IMR-90 (cell line): ENCODE measurements around the gene TAB2. TPM values are rescaled to one million over a fixed set of nuclear protein-coding genes. Genes with fewer than 3 reads are reported as not detected.

Experiments used
- ATAC-seq: fragments of 200-7000 bp; cut with Tn5 transposase; 2 replicates; pipeline ENCODE4 v1.9.1; 2020; ENCODE audit warnings: low read depth, mild to moderate bottlenecking, moderate library complexity
- BruUV-seq: library from RNA; stranded (reverse); fragments of 400-500 nt; replicated peaks from 2 replicates; lab custom pipeline; 2021; lab: Mats Ljungman, UMichigan
- CTCF ChIA-PET: fragments of 300-600 bp; formaldehyde crosslinking; extraction: SDS; loops from one replicate; lab custom pipeline; 2021; ENCODE audit warnings: antibody characterized with exemption; lab: Yijun Ruan, JAX
- POLR2A ChIA-PET: fragments of 300-600 bp; sonication (Branson Sonifier 250); formaldehyde crosslinking; loops from one replicate; lab custom pipeline; 2022; ENCODE audit warnings: antibody characterized with exemption; ENCODE audit not compliant: unreplicated experiment; lab: Charles Lee
- DNase-seq: peaks from one replicate; pipeline ENCODE4 v3.0.0; 2013
- H2AFZ ChIP-seq: replicated peaks from 2 replicates; pipeline ENCODE3; 2013; ENCODE audit warnings: low read length, mild to moderate bottlenecking; ENCODE audit not compliant: poor library complexity
- H2AK5ac ChIP-seq: 2 replicates; pipeline ENCODE4 v1.6.1; 2013; ENCODE audit warnings: low read depth, low read length, inconsistent platforms
- H2AK9ac ChIP-seq: replicated peaks from 2 replicates; pipeline ENCODE3; 2013; ENCODE audit warnings: mild to moderate bottlenecking, low read depth, low read length, moderate library complexity; ENCODE audit not compliant: poor library complexity
- H2BK120ac ChIP-seq: 2 replicates; pipeline ENCODE4 v1.6.1; 2013; ENCODE audit warnings: low read depth, low read length, inconsistent platforms
- H2BK15ac ChIP-seq: 3 replicates; pipeline ENCODE4 v1.6.1; 2013; ENCODE audit warnings: low read depth, low read length, inconsistent platforms
- H2BK20ac ChIP-seq: 2 replicates; pipeline ENCODE4 v1.6.1; 2013; ENCODE audit warnings: low read depth, mild to moderate bottlenecking, inconsistent platforms, low read length, moderate library complexity
- H2BK5ac ChIP-seq: 2 replicates; pipeline ENCODE4 v1.6.1; 2013; ENCODE audit warnings: mild to moderate bottlenecking, low read depth, low read length, inconsistent platforms; ENCODE audit not compliant: poor library complexity, severe bottlenecking
- H3K14ac ChIP-seq: replicated peaks from 2 replicates; pipeline ENCODE4 v1.6.1; 2013; ENCODE audit warnings: low read depth, low read length, inconsistent platforms
- H3K18ac ChIP-seq: 2 replicates; pipeline ENCODE4 v1.6.1; 2013; ENCODE audit warnings: low read depth, low read length, control low read depth
- H3K23ac ChIP-seq: 2 replicates; pipeline ENCODE4 v1.6.1; 2013; ENCODE audit warnings: low read depth, low read length, inconsistent platforms
- H3K27ac ChIP-seq: 2 replicates; pipeline ENCODE4 v1.5.1; 2013; ENCODE audit warnings: mild to moderate bottlenecking, control low read depth, low read length; ENCODE audit not compliant: insufficient read depth
- H3K27me3 ChIP-seq: 2 replicates; pipeline ENCODE4 v1.6.1; 2013; ENCODE audit warnings: low read length; ENCODE audit not compliant: control insufficient read depth, insufficient read depth
- H3K36me3 ChIP-seq: 2 replicates; pipeline ENCODE4 v1.6.1; 2013; ENCODE audit warnings: low read length, mixed read lengths; ENCODE audit not compliant: control insufficient read depth, insufficient read depth
- H3K4ac ChIP-seq: 2 replicates; pipeline ENCODE4 v1.6.1; 2013; ENCODE audit warnings: low read depth, low read length, inconsistent platforms
- H3K4me1 ChIP-seq: 2 replicates; pipeline ENCODE4 v1.6.1; 2013; ENCODE audit warnings: low read length, mixed read lengths; ENCODE audit not compliant: control insufficient read depth, insufficient read depth
- H3K4me2 ChIP-seq: 2 replicates; pipeline ENCODE4 v1.6.1; 2013; ENCODE audit warnings: low read depth, mild to moderate bottlenecking, control low read depth, low read length, moderate library complexity
- H3K4me3 ChIP-seq: 2 replicates; pipeline ENCODE4 v1.5.1; 2013; ENCODE audit warnings: low read depth, mild to moderate bottlenecking, control low read depth, low read length, moderate library complexity; ENCODE audit not compliant: insufficient read depth
- H3K56ac ChIP-seq: 2 replicates; pipeline ENCODE4 v1.6.1; 2013; ENCODE audit warnings: low read length, inconsistent platforms; ENCODE audit not compliant: insufficient read depth; ENCODE audit errors: extremely low read depth
- H3K79me1 ChIP-seq, 2 experiments: 2 replicates each; pipeline ENCODE4 v1.6.1; 2013; ENCODE audit warnings: low read length in 2 of 2, inconsistent platforms in 1 of 2, low read depth in 1 of 2
- H3K9ac ChIP-seq: 2 replicates; pipeline ENCODE4 v1.6.1; 2013; ENCODE audit warnings: low read depth, low read length, control low read depth
- H3K9me1 ChIP-seq: 2 replicates; pipeline ENCODE4 v1.6.1; 2013; ENCODE audit warnings: low read length, inconsistent platforms; ENCODE audit not compliant: insufficient read depth
- H3K9me3 ChIP-seq: 2 replicates; pipeline ENCODE4 v1.6.1; 2013; ENCODE audit warnings: low read length; ENCODE audit not compliant: control insufficient read depth, insufficient read depth
- H4K20me1 ChIP-seq: 2 replicates; pipeline ENCODE4 v1.6.1; 2013; ENCODE audit warnings: low read length, inconsistent platforms; ENCODE audit not compliant: insufficient read depth
- H4K5ac ChIP-seq: 2 replicates; pipeline ENCODE4 v1.6.1; 2013; ENCODE audit warnings: mild to moderate bottlenecking, low read depth, low read length, control low read depth
- H4K8ac ChIP-seq, 2 experiments: 2 replicates each; pipeline ENCODE4 v1.6.1; 2013; ENCODE audit warnings: low read depth in 2 of 2, low read length in 2 of 2, control low read depth in 1 of 2, inconsistent platforms in 1 of 2
- H4K91ac ChIP-seq: 2 replicates; pipeline ENCODE4 v1.6.1; 2013; ENCODE audit warnings: low read depth, low read length, inconsistent platforms; ENCODE audit not compliant: insufficient read depth
- ELK1 ChIP-seq: fragments of 150-350 bp; IDR thresholded peaks from 2 replicates; pipeline ENCODE4 v1.6.1; 2016; ENCODE audit warnings: low read depth, mild to moderate bottlenecking, low read length, moderate library complexity, borderline replicate concordance
- MAFK ChIP-seq: IDR thresholded peaks from 2 replicates; pipeline ENCODE4 v1.6.1; 2012; ENCODE audit warnings: low read depth, low read length, improper control_type of control experiment
- MAZ ChIP-seq: IDR thresholded peaks from 2 replicates; pipeline ENCODE4 v1.6.1; 2012; ENCODE audit warnings: low read depth, mild to moderate bottlenecking, low read length, improper control_type of control experiment, moderate library complexity, borderline replicate concordance
- MXI1 ChIP-seq: IDR thresholded peaks from 2 replicates; pipeline ENCODE4 v1.6.1; 2012; ENCODE audit warnings: low read depth, mild to moderate bottlenecking, low read length, moderate library complexity, borderline replicate concordance
- NFE2L2 ChIP-seq: fragments of 150-350 bp; IDR thresholded peaks from 2 replicates; pipeline ENCODE4 v1.6.1; 2016; ENCODE audit warnings: low read depth, mild to moderate bottlenecking, low read length
- POLR2A ChIP-seq: IDR thresholded peaks from 2 replicates; pipeline ENCODE4 v1.6.1; 2012; ENCODE audit warnings: mild to moderate bottlenecking, low read depth, low read length
- RCOR1 ChIP-seq: IDR thresholded peaks from 2 replicates; pipeline ENCODE4 v1.6.1; 2012; ENCODE audit warnings: mild to moderate bottlenecking, low read length, improper control_type of control experiment; ENCODE audit not compliant: insufficient replicate concordance
- RFX5 ChIP-seq: IDR thresholded peaks from 2 replicates; pipeline ENCODE4 v1.8.0; 2012; ENCODE audit warnings: low read depth, mild to moderate bottlenecking, low read length, moderate library complexity
- SMC3 ChIP-seq: fragments of 150-350 bp; IDR thresholded peaks from 2 replicates; pipeline ENCODE4 v1.6.1; 2016; ENCODE audit warnings: low read depth, mild to moderate bottlenecking, antibody characterized with exemption, low read length, moderate library complexity
- WGBS, 2 experiments: methylation state at CpG; one replicate each; pipeline versions ENCODE4 v1.1.5 to v1.1.7; 2013; ENCODE audit warnings: missing lambda C conversion rate in 2 of 2; ENCODE audit not compliant: insufficient read length in 1 of 2; ENCODE audit errors: extremely low coverage in 2 of 2; 5-methylcytosine and 5-hydroxymethylcytosine counted together
- dilution Hi-C: fragments of 300-500 bp; cut with HindIII; formaldehyde crosslinking; loops from one replicate; pipeline ENCODE4 v1.14.3; 2018; ENCODE audit warnings: low sequenced_read_pairs; ENCODE audit not compliant: unreplicated experiment
- in situ Hi-C: fragments of 300-500 bp; cut with MboI; formaldehyde crosslinking; loops from 3 replicates; pipeline ENCODE4 v1.14.3; 2019; ENCODE audit warnings: low sequenced_read_pairs, inconsistent platforms, mixed read lengths
- intact Hi-C: fragments of 100-400 bp; cut with micrococcal nuclease; formaldehyde crosslinking; loops from 2 replicates; pipeline ENCODE4 v1.10.0; 2022
- polyA plus RNA-seq, 3 experiments: library from polyadenylated mRNA; depleted of rRNA; stranded (reverse); fragments of >200 nt; gene quantifications; 2 replicates each; pipeline ENCODE4 v1.2.3, GENCODE V29; 2012; ENCODE audit warnings: low replicate concordance in 1 of 3
- total RNA-seq: library from RNA; depleted of rRNA; stranded (reverse); fragments of >200 nt; gene quantifications from 2 replicates; pipeline ENCODE4 v1.2.3, GENCODE V29; 2012
- TF ChIP-seq, protein P1 (sequence below): fragments of 150-350 bp; IDR thresholded peaks from 2 replicates; pipeline ENCODE4 v1.6.1; 2017; ENCODE audit warnings: mild to moderate bottlenecking, antibody characterized with exemption, low read length, low read depth

TAB2 gene
- total and polyA plus RNA-seq, 2 of the 4 experiments (the other 2 are of a cell fraction), result 20.8 to 25.3 TPM

GRCh38 chr6:149458196-149458595 is 140.7 kb downstream of the TAB2 start:
- BruUV-seq, result no TSS peak
- 56% methylated on average over 1 of the region's 7 CpGs; no CpG with 5 or more reads in 1 of the 2 experiments for WGBS, 2 experiments

More at GRCh38 chr6:149458196-149458595, 140.7 kb downstream of the TAB2 start:
- H4K20me1 ChIP-seq, result no peaks in the 10 kb centered on the region
- no peak overlapping the region for H4K8ac ChIP-seq
- H3K23ac ChIP-seq, result no peak overlapping the region
- ATAC-seq (no peak), DNase-seq (peak; percentile 32)
- intact Hi-C loops (no loop called here), dilution Hi-C loops (no loop called here), in situ Hi-C loops (no loop called here)
- POLR2A ChIA-PET, result no interaction called here
- no peaks in the 10 kb centered on the region for H3K36me3 ChIP-seq
- no peak overlapping the region for H2BK15ac ChIP-seq
- no peaks in the 10 kb centered on the region for H3K27me3 ChIP-seq
- no peaks in the 10 kb centered on the region for H3K79me1 ChIP-seq
- CTCF ChIA-PET, result interaction anchor here (0.6 kb wide), 1 partner anchor 549 kb away, joined by 4 read pairs; no protein-coding TSS in a partner anchor
- peaks cover 14% of the 10 kb centered on the region for H3K4me1 ChIP-seq
- no peak overlapping the region for H2AK5ac ChIP-seq
- H3K56ac ChIP-seq, result no peak overlapping the region
- no peak overlapping the region for H3K4ac ChIP-seq
- H3K14ac ChIP-seq, result no peak overlapping the region
- peaks cover 3% of the 10 kb centered on the region; the same call in 1 of the 2 replicates for H3K9me1 ChIP-seq
- H2BK5ac ChIP-seq, result no peak overlapping the region
- H2BK120ac ChIP-seq, result no peak overlapping the region
- no peaks in the 10 kb centered on the region for H3K9me3 ChIP-seq
- H2AFZ ChIP-seq, result no peak overlapping the region
- no peak overlapping the region for H3K18ac ChIP-seq
- no peak overlapping the region for H4K5ac ChIP-seq
- H2AK9ac ChIP-seq, result peak overlapping the region; percentile 15
- no peak overlapping the region for H2BK20ac ChIP-seq
- no peak overlapping the region for H3K4me2 ChIP-seq
- no peak overlapping the region for H4K91ac ChIP-seq
- no peak overlapping the region for H3K4me3 ChIP-seq
- no peak overlapping the region for H3K27ac ChIP-seq
- TF ChIP-seq MAFK, result no peak
- no peak for TF ChIP-seq POLR2A
- no peak for TF ChIP-seq SMC3
- TF ChIP-seq ELK1, result no peak
- TF ChIP-seq MXI1, result no peak
- TF ChIP-seq, protein P1, sequence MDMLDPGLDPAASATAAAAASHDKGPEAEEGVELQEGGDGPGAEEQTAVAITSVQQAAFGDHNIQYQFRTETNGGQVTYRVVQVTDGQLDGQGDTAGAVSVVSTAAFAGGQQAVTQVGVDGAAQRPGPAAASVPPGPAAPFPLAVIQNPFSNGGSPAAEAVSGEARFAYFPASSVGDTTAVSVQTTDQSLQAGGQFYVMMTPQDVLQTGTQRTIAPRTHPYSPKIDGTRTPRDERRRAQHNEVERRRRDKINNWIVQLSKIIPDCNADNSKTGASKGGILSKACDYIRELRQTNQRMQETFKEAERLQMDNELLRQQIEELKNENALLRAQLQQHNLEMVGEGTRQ, result no peak
- no peak for TF ChIP-seq RCOR1
- no peak for TF ChIP-seq RFX5
- TF ChIP-seq NFE2L2, result no peak
- no peak for TF ChIP-seq MAZ
- no peak overlapping the region for H3K9ac ChIP-seq
